Occipital lobe (tissue), 2 donors: ENCODE data around the gene ANKRD34A. TPM values are rescaled to one million over a fixed set of nuclear protein-coding genes. Genes with fewer than 3 reads are reported as not detected.

Source experiments
- DNase-seq: peaks from one replicate; lab custom pipeline; 2025; lab: John Stamatoyannopoulos, UW
- total RNA-seq: library from RNA; depleted of rRNA; stranded (reverse); fragments of >200 nt; gene quantifications from one replicate; pipeline ENCODE4 v1.2.3, GENCODE V29; 2014

Gene ANKRD34A
- total RNA-seq, 1 donor from 2014 or later = 2.2 TPM

- DNase-seq = no peak
These were observed 8.2 kb upstream of the ANKRD34A start for GRCh38 chr1:145972580-145972979.

GRCh38 chr1:145967288-145967687, 2.9 kb upstream of the ANKRD34A start:
- no peak for DNase-seq

- no peak for DNase-seq
These were observed 857 bp upstream of the ANKRD34A start for GRCh38 chr1:145965119-145965744.

- DNase-seq = no peak
These were observed 933 bp downstream of the ANKRD34A start for GRCh38 chr1:145963265-145964019.

GRCh38 chr1:145962157-145963102, 1.9 kb downstream of the ANKRD34A start:
- DNase-seq = peak; percentile 76

- peak; percentile 64 for DNase-seq
These were observed 2.8 kb downstream of the ANKRD34A start for GRCh38 chr1:145961425-145962156.

GRCh38 chr1:145961109-145961424, 3.3 kb downstream of the ANKRD34A start:
- no peak for DNase-seq

- peak; percentile 46 for DNase-seq
These were observed 3.8 kb downstream of the ANKRD34A start for GRCh38 chr1:145960468-145961108.

- DNase-seq = no peak
These were observed 4.4 kb downstream of the ANKRD34A start for GRCh38 chr1:145959957-145960467.

GRCh38 chr1:145959333-145959732, 5.0 kb downstream of the ANKRD34A start:
- no peak for DNase-seq

- no peak for DNase-seq
These were observed 5.6 kb downstream of the ANKRD34A start for GRCh38 chr1:145958734-145959133.

- peak; percentile 95 for DNase-seq
These were observed 6.7 kb downstream of the ANKRD34A start, which contains the start of gene LIX1L for GRCh38 chr1:145957443-145958319. TSS of gene LIX1L (minus strand) at chr1:145958017. CDS start at chr1:145957927, 90 bp downstream.

GRCh38 chr1:145956781-145957442, 7.5 kb downstream of the ANKRD34A start:
- DNase-seq = no peak

- DNase-seq = no peak
These were observed 8.0 kb downstream of the ANKRD34A start for GRCh38 chr1:145956361-145956760.

- no peak for DNase-seq
These were observed 8.9 kb downstream of the ANKRD34A start for GRCh38 chr1:145955436-145955835.

GRCh38 chr1:145953861-145954260, 10.5 kb downstream of the ANKRD34A start:
- no peak for DNase-seq

GRCh38 chr1:145952903-145953302, 11.5 kb downstream of the ANKRD34A start:
- no peak for DNase-seq

GRCh38 chr1:145951526-145951925, 12.8 kb downstream of the ANKRD34A start:
- no peak for DNase-seq

GRCh38 chr1:145949219-145949618, 15.2 kb downstream of the ANKRD34A start:
- no peak for DNase-seq
